ENCODE results near the gene TUBGCP3.
"Not testable (repeated sequence)": the region's sequence is repeated elsewhere in the genome, so short reads cannot be mapped to it uniquely, and the experiment has no call there.

TUBGCP3 gene

GRCh38 chr13:112587764-112588489, at the start of gene TUBGCP3:
Gene TUBGCP3 (minus strand): TSS chr13:112588153. CDS start chr13:112587980, 173 bp downstream.
- peak; percentile 67 for DNase-seq (ENCODE audit: low spot score)

GRCh38 chr13:112637017-112637801, 49.3 kb upstream of the TUBGCP3 start:
- no peak for DNase-seq (ENCODE audit: low spot score)

DNA sequence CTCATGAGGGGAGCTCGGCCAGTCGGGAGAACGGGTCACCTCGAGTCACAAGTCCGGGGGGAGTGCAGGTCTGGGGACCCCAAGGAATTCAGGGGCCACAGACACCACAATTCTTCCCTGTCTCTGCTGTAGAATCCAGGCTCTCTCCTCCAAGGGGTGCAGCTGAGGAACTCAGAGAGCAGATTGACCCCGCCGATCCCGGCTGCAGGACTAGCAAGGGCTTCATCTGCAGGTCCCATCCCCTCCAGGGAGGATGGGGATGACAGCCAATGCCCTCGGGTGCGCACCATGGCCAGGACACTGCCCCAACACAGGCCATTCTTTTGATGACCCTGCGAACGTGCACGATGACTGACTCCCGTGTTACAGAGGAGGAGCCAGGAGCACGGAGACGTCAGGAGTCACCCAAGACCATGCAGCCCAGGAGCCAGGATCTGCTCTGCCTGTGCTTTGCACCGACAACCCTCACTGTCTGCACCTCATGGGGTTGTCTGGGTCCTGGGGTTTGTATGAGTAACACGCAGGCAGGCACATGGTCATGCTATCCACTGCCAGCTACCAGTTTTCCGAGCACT, 48.5 kb upstream of the TUBGCP3 start:
- no peak for DNase-seq (ENCODE audit: low spot score)

- DNase-seq (ENCODE audit: low spot score), result no peak
These were observed 47.4 kb upstream of the TUBGCP3 start for GRCh38 chr13:112635323-112635722.

GRCh38 chr13:112634102-112634501, 46.1 kb upstream of the TUBGCP3 start:
- no peak for DNase-seq (ENCODE audit: low spot score)

DNA sequence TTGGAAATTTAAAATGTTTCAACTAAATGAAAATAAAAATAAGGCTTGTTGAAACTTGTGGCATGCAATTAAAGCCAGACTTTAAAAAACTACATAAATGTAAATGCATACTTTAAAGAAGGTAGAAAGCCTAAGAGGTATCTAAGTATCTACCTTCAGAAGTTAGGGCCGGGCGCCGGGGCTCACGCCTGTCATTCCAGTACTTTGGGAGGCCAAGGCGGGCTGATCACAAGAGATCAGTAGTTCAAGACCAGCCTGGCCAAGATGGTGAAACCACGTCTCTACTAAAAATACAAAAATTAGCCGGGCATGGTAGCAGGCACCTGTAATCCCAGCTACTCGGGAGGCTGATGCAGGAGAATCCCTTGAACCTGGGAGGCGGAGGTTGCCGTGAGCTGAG, 42.3 kb upstream of the TUBGCP3 start:
- DNase-seq (ENCODE audit: low spot score), result not testable (repeated sequence)

- no peak for DNase-seq (ENCODE audit: low spot score)
These were observed 41.2 kb upstream of the TUBGCP3 start for GRCh38 chr13:112629161-112629560.

GRCh38 chr13:112627613-112628012, 39.7 kb upstream of the TUBGCP3 start:
- not testable (repeated sequence) for DNase-seq (ENCODE audit: low spot score)

- no peak for DNase-seq (ENCODE audit: low spot score)
These were observed 39.2 kb upstream of the TUBGCP3 start for GRCh38 chr13:112627161-112627560.

GRCh38 chr13:112626761-112627160, 38.8 kb upstream of the TUBGCP3 start:
- no peak for DNase-seq (ENCODE audit: low spot score)

DNA sequence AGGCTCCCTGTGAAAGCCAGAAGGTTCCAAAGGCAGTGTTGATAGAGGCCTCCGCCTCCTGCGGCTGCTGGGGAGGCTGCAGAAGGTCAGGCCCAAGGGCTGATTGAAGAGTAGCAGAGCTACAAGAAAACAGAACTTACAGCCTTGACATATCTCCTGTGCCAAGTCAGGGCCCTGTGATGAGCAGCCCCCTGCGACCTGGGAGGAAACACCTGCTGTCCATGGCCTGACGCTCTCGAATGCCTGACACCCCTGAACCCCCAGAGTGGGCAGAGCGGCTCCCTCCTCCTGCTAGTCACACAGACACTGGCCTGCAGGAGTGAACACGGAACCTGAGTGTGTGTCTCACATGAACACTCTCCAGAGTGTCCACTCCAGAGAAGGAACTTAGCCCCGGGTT, 38.2 kb upstream of the TUBGCP3 start:
- no peak for DNase-seq (ENCODE audit: low spot score)

GRCh38 chr13:112625698-112626097, 37.7 kb upstream of the TUBGCP3 start:
- DNase-seq (ENCODE audit: low spot score), result no peak

GRCh38 chr13:112624602-112625430, 36.9 kb upstream of the TUBGCP3 start:
- DNase-seq (ENCODE audit: low spot score), result no peak

- DNase-seq (ENCODE audit: low spot score), result no peak
These were observed 36.1 kb upstream of the TUBGCP3 start for GRCh38 chr13:112624040-112624439.

GRCh38 chr13:112623051-112623711, 35.2 kb upstream of the TUBGCP3 start:
- DNase-seq (ENCODE audit: low spot score), result no peak

DNA sequence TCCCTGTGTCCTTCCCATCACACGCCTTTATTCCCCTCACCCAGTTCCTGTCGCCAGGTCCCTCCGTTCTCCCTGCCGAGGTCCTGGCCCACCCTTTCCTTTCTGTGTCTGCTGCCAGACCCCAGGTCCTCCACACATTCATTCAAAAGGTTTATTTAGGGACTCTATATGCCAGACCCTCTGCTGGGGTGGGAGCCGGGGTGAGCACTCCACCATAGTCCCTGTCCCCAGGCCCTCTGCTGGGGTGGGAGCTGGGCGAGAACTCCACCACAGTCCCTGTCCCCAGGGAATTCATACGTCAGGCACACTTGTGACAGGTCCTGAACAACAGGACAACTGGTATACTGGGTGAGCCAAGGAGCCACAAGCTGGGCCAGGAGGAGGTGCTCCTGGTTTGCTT, 34.4 kb upstream of the TUBGCP3 start:
- DNase-seq (ENCODE audit: low spot score), result no peak

- DNase-seq (ENCODE audit: low spot score), result peak; percentile 42
These were observed 32.0 kb upstream of the TUBGCP3 start for GRCh38 chr13:112619730-112620631.

DNA sequence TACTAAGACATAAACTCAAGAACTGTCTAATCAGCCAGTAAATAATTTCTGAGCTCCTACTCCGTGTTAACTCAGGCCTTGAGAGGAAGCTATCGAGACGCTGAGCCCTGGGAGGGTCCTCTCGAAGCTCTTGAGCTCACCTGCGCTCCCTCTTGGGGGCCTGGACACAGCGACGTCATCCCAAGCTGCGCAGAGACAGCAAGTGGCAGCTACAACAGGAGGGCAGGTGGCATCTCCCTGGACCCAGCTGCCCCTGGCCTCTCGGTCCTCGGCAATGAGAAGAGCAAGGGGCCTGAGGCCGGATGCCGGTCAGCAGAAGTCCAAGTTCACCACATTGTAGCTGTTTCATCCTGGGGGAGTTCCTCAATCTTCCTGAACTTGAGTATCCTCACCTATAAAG, 30.5 kb upstream of the TUBGCP3 start:
- DNase-seq (ENCODE audit: low spot score), result no peak

DNA sequence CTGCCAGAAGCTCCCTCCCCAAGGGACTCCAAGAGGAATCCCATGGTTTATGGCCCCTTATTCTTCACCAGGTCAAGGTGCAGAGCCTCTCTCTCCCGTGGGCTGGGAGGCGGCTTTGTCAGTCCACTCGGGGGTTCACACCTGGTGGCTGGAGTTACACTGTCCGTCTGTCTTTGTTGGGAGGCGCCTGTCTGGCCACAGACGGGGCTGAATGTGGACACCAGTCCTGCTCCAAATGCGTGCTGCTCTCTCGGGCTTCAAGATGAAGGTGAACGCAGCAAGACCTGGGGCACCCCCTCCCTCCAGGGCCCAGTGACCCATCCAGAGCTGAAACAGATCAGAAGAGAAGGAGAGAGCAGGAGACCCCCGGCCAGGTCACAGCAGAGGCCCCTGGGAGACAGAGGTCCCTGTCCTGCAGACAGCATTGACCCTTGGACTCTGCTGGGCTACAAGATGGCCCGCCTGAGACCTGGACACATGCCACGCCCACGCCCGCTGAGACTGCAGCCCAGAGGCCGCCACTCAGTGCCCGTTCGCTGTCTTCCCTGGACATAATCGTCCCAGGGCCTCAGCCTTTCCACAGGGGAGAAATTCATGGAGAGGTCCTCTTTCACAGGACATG, 29.9 kb upstream of the TUBGCP3 start:
- no peak for DNase-seq (ENCODE audit: low spot score)

Data from globus pallidus (tissue), 1 donor.